ENCODE data around the gene CNTROB.
"Not testable (repeated sequence)": the region's sequence is repeated elsewhere in the genome, so short reads cannot be mapped to it uniquely, and the experiment has no call there.

Gene CNTROB

GRCh38 chr17:7943291-7943690 lies 11.3 kb downstream of the CNTROB start:
- no peak for DNase-seq

DNA sequence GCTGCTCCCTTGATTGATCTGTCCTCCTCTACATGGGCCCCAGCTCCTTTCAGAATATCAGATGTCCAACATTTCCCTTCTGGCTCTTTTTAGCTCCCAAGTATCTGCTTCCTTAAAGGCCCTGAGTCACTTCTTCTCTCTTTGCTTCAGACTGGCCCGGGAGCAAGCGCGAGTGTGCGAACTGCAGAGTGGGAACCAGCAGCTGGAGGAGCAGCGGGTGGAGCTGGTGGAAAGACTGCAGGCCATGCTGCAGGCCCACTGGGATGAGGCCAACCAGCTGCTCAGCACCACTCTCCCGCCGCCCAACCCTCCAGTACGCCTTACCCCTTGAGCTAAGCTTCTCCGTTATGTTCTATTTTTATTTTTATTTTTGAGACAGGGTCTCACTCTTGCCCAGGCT lies 12.3 kb downstream of the CNTROB start:
- no peak for DNase-seq

DNA sequence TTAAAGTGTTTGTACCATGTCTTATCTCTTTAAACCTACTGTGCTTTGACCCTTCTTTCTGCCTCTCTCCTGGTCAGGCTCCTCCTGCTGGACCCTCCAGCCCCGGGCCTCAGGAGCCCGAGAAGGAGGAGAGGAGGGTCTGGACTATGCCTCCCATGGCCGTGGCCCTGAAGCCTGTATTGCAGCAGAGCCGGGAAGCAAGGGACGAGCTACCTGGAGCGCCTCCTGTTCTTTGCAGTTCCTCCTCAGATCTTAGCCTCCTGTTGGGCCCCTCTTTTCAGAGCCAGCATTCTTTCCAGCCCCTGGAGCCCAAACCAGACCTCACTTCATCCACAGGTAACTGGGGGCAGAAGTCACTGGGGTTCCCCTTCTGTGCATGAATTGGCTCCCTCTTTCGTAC lies 13.6 kb downstream of the CNTROB start:
- no peak for DNase-seq

- no peak for DNase-seq
Measured at GRCh38 chr17:7946441-7946840, 14.4 kb downstream of the CNTROB start.

GRCh38 chr17:7947651-7948050 lies 15.6 kb downstream of the CNTROB start:
- no peak for DNase-seq

DNA sequence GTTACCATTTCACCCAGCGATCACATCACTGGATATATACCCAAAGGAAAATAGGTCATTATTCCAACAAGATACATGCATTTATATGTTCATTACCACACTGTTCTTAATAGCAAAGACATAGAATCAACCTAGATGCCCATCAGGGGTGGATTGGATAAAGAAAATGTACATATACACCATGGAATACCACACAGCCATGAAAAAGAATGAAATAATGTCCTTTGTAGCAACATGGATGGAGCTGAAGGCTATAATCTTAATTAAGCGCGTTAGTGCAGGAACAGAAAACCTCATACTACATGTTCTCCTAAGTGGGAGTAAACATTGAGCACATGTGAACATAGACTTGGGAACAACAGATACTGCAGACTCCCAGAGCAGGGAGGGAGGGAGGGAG lies 18.6 kb downstream of the CNTROB start:
- DNase-seq = no peak

GRCh38 chr17:7951143-7951792 lies 19.3 kb downstream of the CNTROB start:
- DNase-seq = no peak

GRCh38 chr17:7953266-7953665 lies 21.3 kb downstream of the CNTROB start:
- not testable (repeated sequence) for DNase-seq

DNA sequence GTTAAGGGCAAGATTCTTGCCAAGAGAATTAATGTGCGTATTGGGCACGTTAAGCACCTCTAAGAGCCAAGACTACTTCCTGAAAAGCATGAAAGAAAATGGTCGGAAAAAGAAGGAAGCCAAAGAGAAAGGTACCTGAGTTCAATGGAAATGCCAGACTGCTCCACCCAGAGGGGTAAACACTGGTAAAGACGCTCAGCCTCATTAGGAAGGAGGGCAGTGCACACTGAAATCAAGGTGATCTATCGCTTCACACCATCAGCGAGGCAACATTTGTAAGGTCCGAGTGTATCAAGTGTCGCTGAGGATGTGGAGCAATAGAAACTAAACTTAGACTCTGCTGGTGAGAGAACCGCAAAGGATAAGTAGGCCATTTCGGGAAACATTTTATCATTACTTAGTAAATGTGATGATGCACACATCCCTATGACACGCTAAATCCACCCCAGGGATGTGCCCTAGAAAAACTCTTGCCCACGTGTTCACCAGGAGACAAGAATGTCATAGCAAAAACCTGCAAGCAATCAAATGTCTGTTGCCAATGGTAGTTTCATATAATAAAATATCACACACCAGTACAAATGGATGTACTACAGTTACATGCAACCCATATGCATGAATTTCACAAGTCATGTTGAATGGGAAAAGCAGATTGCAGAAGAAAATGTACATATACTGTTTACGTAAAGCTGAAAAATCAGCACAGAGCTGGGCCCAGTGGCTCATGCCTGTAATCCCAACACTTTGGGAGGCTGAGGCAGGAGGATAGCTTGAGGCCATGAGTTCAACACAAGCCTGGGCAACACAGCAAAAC lies 23.6 kb downstream of the CNTROB start:
- no peak for DNase-seq

DNA sequence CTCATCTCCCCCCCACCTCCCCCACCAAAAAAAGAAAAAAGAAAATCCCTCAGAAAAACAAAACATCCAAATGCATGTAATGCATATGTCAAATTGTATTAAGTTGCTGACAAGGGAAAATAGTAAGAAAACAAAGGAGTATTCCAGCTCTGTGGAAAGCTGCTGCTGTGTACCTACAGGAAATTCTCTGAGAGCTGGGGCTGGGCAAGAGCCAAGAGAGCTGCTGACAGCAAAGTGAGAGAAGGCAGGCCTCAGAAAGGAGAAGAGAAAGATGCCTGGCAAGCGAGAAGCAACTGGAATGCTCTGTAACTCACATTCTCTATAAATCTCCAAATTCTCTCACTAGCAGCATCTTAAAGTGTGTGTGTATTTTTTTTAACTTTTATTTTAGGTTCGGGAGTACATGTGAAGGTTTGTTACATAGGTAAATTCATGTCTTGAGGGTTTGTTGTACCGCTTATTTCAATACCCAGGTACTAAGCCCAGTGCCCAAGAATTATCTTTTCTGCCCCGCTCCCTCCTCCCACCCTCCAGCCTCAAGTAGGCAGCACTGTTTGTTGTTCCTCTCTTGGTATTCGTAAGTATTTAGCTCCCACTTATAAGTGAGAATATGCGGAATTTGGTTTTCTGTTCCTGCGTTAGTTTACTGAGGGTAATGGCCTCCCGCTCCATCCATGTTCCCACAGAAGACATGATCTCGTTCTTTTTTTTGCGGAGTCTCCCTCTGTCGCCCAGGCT lies 24.4 kb downstream of the CNTROB start:
- no peak for DNase-seq

DNA sequence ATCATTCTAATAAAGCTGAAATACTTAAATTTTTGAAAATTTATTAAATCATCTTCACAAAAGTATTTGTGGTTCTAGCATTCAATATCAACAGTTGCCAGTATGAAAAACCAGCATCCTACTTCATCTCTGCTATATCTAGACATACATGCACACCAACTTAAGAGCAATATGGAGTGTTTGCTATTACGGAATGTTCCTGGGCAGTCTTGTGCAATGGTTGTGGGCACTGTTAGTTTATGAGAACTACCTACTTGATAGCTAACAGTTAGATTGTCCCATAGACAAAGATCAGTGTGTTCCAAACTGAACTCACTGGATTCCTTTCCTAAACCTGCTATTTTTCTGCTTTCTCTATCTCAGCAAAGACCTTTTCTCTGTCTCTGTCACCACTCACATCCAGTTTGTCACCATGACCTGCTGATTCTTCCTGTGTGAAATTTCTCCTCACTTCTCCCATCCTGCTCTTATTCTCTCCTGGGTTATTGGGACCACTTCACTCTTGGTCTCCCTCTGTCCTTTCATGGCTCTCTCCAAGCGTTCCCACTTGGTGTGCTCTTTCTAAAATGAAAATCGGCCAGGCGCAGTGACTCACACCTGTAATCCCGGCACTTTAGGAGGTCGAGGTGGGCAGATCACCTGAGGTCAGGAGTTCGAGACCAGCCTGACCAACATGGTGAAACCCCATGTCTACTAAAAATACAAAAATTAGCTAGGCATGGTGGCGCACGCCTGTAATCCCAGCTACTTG lies 27.7 kb downstream of the CNTROB start:
- DNase-seq = no peak

DNA sequence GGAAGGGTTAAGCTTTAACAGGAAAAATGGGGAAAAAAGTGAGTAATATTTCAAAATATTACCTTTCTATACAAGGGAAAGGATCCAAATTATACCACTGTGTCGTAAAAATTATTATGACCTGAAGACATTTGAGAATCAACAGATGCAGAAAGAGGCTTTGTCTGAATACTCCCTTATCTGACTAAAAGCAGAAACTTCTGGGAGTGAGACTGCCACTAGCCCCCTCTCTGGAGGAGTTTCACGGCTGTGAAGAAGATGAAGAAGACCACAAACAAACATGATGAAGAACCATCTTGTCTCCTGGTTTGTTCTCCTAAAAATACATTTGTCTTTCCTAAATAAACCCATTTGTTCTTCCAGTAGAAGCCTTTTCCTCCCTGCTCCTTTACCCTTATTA lies 29.4 kb downstream of the CNTROB start:
- no peak for DNase-seq

GRCh38 chr17:7967751-7968150 lies 35.7 kb downstream of the CNTROB start:
- DNase-seq = no peak

- no peak for DNase-seq
Measured at GRCh38 chr17:7969433-7969832, 37.4 kb downstream of the CNTROB start.

DNA sequence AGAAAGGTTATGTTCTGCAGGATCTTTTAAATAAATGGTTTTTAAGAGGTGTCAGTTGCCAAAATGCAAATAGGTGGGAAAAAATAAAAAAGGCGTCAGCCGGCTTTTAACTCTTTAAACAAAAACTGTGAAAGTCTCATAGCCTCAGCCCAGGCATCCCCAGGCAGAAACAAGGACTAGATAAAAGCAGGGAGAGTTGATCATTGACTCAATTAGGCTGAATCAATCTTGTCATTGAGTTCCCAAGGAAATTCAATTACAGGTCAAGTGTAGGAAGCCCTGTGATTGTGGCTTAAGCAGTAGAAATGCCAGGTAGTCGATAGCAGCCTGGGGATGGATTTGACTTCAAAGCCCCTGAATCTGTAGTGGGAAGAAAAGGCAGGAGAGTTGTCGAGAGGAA lies 39.6 kb downstream of the CNTROB start:
- no peak for DNase-seq

DNA sequence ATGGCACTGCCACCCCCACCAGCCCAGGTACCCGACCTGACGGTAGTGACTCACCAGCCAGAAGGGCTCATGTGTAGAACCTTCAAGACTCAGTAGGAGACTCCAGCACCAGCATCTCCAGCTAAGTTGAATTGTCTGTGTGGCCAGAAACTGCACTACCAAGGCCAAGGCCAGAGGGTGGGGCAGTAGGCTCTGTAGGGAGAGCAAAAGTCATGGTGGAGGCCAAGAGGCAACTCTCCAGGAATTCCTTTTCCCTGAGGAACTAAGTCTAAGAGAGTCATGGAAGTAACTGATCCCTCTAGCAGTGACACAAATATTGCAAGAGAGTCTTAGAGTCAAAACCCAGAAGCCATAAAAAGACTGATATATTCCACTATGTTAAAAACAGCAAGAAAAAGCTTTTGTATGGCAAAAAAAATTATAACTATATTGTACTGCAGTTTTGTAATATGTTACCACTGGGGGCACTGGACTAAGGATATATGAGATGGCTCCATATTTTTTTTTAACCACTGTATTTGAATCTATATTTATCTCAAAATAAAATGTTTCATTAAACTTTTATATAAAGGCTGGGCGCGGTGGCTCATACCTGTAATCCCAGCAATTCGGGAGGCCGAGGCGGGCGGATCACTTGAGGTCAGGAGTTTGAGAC lies 40.3 kb downstream of the CNTROB start:
- no peak for DNase-seq

- no peak for DNase-seq
Measured at GRCh38 chr17:7974638-7975131, 42.7 kb downstream of the CNTROB start.

- DNase-seq = no peak
Measured at GRCh38 chr17:7977039-7977438, 45.0 kb downstream of the CNTROB start.

DNA sequence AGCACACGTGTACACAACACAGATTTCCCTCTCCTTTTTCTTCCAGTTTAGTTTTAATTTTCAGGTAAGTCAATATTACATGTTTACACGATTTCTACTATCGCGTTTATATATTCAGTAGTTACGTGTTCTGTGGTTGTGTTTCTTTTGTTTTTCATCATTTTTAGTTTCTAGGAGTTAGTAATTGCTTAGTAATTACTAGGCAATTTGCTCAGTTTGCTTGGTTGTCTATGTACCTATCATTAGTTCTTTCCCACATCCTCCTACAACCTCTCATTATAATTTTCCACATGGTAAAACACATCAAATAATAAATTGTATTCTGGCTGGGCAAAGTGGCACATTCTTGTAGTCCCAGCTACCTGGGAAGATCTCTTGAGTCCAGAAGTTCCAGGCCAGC lies 45.8 kb downstream of the CNTROB start:
- no peak for DNase-seq

DNA sequence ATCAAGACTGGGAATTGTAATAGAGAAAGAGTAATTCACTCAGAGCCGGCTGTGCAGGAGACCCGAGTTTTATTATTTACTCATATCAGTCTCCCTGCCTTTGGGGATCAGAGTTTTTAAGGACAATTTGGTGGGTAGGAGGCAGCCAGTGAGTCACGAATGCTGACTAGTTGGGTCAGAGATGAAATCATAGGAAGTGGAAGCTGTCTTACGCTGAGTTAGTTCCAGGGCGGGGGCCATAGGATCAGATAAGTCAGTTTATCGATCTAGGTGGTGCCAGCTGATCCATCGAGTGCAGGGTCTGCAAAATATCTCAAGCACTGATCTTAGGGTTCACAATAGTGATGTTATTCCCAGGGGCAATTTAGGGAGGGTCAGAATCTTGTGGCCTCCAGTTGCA lies 50.2 kb downstream of the CNTROB start:
- no peak for DNase-seq

DNA sequence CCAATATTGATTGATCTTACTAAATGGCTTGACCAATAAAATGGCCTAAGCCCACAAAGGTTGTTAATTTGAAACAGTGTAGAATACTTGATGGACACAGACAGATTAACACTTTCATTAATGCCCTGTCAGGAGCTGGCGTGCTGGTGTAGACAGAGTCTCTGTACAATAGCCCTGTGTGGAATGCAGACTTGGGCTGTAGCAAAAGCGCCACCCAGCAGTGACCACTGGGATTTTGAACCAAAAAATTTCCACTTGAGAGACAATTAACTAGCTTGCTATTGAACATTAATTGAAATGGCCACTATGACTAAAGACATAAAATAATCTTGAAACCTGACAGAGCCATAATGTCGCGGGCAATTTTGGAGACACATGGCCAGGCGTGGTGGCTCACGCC lies 50.7 kb downstream of the CNTROB start:
- no peak for DNase-seq

DNA sequence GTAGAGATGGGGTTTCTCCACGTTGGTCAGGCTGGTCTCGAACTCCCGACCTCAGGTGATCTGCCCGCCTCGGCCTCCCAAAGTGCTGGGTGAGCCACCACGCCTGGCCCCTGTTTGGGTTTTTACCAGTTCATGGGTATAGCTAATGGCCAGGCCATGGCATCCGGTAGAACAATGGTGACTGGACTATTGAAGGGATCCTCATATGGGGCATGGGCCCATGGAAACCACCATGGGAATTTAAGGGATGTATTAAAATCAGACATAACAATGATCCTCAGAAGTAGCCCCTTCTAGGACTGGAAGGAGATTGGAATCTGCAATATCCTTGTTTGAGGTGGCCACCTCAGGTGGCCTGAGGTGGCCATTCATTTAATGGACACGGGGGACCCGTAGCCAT lies 52.9 kb downstream of the CNTROB start:
- no peak for DNase-seq
